ENCODE data around the gene RYK.

DNA sequence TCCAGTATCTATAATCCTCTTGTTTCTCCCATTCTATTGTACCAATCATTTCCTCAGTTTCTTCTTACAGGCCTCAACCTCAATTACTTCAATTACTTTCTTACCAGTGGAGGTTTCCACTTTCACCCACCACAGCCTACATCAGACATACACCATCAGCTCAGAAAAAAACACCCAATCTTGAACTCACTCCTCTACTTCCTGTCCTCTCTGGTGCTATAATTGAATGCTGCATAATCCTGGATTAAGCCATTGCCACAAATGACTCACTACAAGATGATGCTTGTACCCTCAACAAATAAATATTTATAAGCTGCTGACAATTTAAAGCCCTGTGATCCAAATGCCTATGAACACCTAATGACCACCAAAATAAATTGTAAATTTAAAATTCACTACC is 18.5 kb downstream of the RYK start:
- TF ChIP-seq, protein P1, sequence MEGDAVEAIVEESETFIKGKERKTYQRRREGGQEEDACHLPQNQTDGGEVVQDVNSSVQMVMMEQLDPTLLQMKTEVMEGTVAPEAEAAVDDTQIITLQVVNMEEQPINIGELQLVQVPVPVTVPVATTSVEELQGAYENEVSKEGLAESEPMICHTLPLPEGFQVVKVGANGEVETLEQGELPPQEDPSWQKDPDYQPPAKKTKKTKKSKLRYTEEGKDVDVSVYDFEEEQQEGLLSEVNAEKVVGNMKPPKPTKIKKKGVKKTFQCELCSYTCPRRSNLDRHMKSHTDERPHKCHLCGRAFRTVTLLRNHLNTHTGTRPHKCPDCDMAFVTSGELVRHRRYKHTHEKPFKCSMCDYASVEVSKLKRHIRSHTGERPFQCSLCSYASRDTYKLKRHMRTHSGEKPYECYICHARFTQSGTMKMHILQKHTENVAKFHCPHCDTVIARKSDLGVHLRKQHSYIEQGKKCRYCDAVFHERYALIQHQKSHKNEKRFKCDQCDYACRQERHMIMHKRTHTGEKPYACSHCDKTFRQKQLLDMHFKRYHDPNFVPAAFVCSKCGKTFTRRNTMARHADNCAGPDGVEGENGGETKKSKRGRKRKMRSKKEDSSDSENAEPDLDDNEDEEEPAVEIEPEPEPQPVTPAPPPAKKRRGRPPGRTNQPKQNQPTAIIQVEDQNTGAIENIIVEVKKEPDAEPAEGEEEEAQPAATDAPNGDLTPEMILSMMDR (IDR thresholded peaks at IDR 0.05; ENCODE audit: insufficient read depth, low read depth, low read length): no peak
- no peak for TF ChIP-seq EZH2 (IDR thresholded peaks at IDR 0.05; ENCODE audit: insufficient read depth, low read length)
